WTC11 (cell line): ENCODE data around the gene RFPL3. TPM values are rescaled to one million over a fixed set of nuclear protein-coding genes. Genes with fewer than 3 reads are reported as not detected.
"Not testable (repeated sequence)": the region's sequence is repeated elsewhere in the genome, so short reads cannot be mapped to it uniquely, and the experiment has no call there.

Experiments used
- ATAC-seq: fragments of 200-7000 bp; cut with Tn5 transposase; 2 replicates; pipeline ENCODE4 v1.10.0; 2021; ENCODE audit warnings: mild to moderate bottlenecking, moderate library complexity
- Bru-seq: library from RNA; stranded (reverse); fragments of 400-500 nt; gene quantifications from one replicate; lab custom pipeline; 2021; lab: Mats Ljungman, UMichigan
- CTCF ChIA-PET: fragments of 300-600 bp; sonication (Branson Sonifier 250); formaldehyde crosslinking; loops from one replicate; lab custom pipeline; 2021; ENCODE audit warnings: antibody characterized with exemption; lab: Charles Lee
- POLR2A ChIA-PET: fragments of 350-600 bp; sonication (Branson Sonifier 250); formaldehyde crosslinking; loops from one replicate; lab custom pipeline; 2021; ENCODE audit warnings: antibody characterized with exemption; lab: Charles Lee
- DNase-seq: peaks from one replicate; pipeline ENCODE4 v3.0.0; 2021; ENCODE audit warnings: low spot score
- H3K27ac Mint-ChIP-seq: 2 replicates; pipeline ENCODE4 v1.8.0; 2021; ENCODE audit warnings: mixed read lengths
- H3K27me3 Mint-ChIP-seq: 2 replicates; pipeline ENCODE4 v1.8.0; 2021; ENCODE audit warnings: low read depth, mild to moderate bottlenecking, moderate library complexity, mixed read lengths
- H3K36me3 Mint-ChIP-seq: 2 replicates; pipeline ENCODE4 v1.8.0; 2021; ENCODE audit warnings: mixed read lengths
- H3K4me1 Mint-ChIP-seq: 2 replicates; pipeline ENCODE4 v1.8.0; 2022; ENCODE audit warnings: mixed read lengths
- H3K4me3 Mint-ChIP-seq: 2 replicates; pipeline ENCODE4 v1.8.0; 2021; ENCODE audit warnings: mild to moderate bottlenecking, moderate library complexity, mixed read lengths
- H3K9me3 Mint-ChIP-seq: 2 replicates; pipeline ENCODE4 v1.8.0; 2021; ENCODE audit warnings: mixed read lengths
- ARID4B ChIP-seq: sonication (generic); formaldehyde crosslinking; IDR thresholded peaks from 2 replicates; pipeline ENCODE4 v1.8.0; 2023; ENCODE audit warnings: missing genetic modification reagents, mild to moderate bottlenecking, borderline replicate concordance
- ATF2 ChIP-seq: sonication (generic); formaldehyde crosslinking; IDR thresholded peaks from 2 replicates; pipeline ENCODE4 v1.8.1; 2022; ENCODE audit warnings: low read depth, missing genetic modification reagents, borderline replicate concordance
- CREB1 ChIP-seq: sonication (generic); formaldehyde crosslinking; IDR thresholded peaks from 2 replicates; pipeline ENCODE4 v1.8.0; 2023; ENCODE audit warnings: mild to moderate bottlenecking, missing genetic modification reagents
- CTCF ChIP-seq: fragments of 200-600 bp; IDR thresholded peaks from 2 replicates; pipeline ENCODE4 v1.8.0; 2022; ENCODE audit warnings: antibody characterized with exemption
- ERG ChIP-seq: fragments of 250-450 bp; sonication (Bioruptor Pico); IDR thresholded peaks from 2 replicates; pipeline ENCODE4 v1.8.0; 2021; ENCODE audit warnings: mild to moderate bottlenecking
- JUN ChIP-seq: sonication (generic); formaldehyde crosslinking; IDR thresholded peaks from 2 replicates; pipeline ENCODE4 v1.8.0; 2023; ENCODE audit warnings: mild to moderate bottlenecking, missing genetic modification reagents
- KAT7 ChIP-seq: sonication (generic); formaldehyde crosslinking; IDR thresholded peaks from 2 replicates; pipeline ENCODE4 v1.8.1; 2023; ENCODE audit warnings: missing genetic modification reagents, mild to moderate bottlenecking, borderline replicate concordance
- MYBL2 ChIP-seq: sonication (generic); formaldehyde crosslinking; IDR thresholded peaks from 2 replicates; pipeline ENCODE4 v1.8.1; 2023; ENCODE audit warnings: mild to moderate bottlenecking, moderate library complexity, missing genetic modification reagents
- TCF7 ChIP-seq: sonication (generic); formaldehyde crosslinking; IDR thresholded peaks from 2 replicates; pipeline ENCODE4 v1.8.0; 2022; ENCODE audit warnings: mild to moderate bottlenecking, low read depth, missing genetic modification reagents, moderate library complexity
- ZMAT4 ChIP-seq: fragments of 250-450 bp; sonication (Bioruptor Pico); IDR thresholded peaks from 2 replicates; pipeline ENCODE4 v1.9.0; 2021; ENCODE audit warnings: mild to moderate bottlenecking
- ZNF121 ChIP-seq: sonication (generic); formaldehyde crosslinking; IDR thresholded peaks from 2 replicates; pipeline ENCODE4 v1.8.0; 2023; ENCODE audit warnings: missing genetic modification reagents
- ZNF281 ChIP-seq: sonication (generic); formaldehyde crosslinking; IDR thresholded peaks from 2 replicates; pipeline ENCODE4 v1.8.0; 2023; ENCODE audit warnings: mild to moderate bottlenecking, missing genetic modification reagents
- long read RNA-seq, 3 experiments: library from RNA in 1 of 3; library from capped mRNA in 1 of 3; library from polyadenylated mRNA in 1 of 3; unstranded in 2 of 3; stranded (forward) in 1 of 3; transcript quantifications; one replicate each; pipeline ENCODE4 v2.0.0, GENCODE V29; 2021
- total RNA-seq: library from RNA; stranded (reverse); gene quantifications from 3 replicates; pipeline ENCODE4 v1.2.3, GENCODE V29; 2021

Gene RFPL3
- total RNA-seq = 0.16 TPM in 1 of 3 replicates, not detected in the others
- not detected for Bru-seq, nascent RNA
- long read RNA-seq, experiment 1 = 0 reads
- long read RNA-seq, experiment 2 = 0 reads
- long read RNA-seq, experiment 3 = 0 reads

- ATAC-seq, H3K27me3 Mint-ChIP-seq, H3K9me3 Mint-ChIP-seq, DNase-seq, CTCF ChIA-PET, H3K4me3 Mint-ChIP-seq, H3K36me3 Mint-ChIP-seq, H3K27ac Mint-ChIP-seq: not testable (repeated sequence)
- peaks cover 28% of the 10 kb centered on the region for H3K4me1 Mint-ChIP-seq
- POLR2A ChIA-PET = interaction anchor here (0.6 kb wide), 1 partner anchor 50 kb away, joined by 3 read pairs; no protein-coding TSS in a partner anchor
Measured at GRCh38 chr22:32357567-32357966, at the start of gene RFPL3. TSS of gene RFPL3 (plus strand) at chr22:32357867. CDS start at chr22:32358072, 205 bp downstream.

- POLR2A ChIA-PET = no interaction called here
- no peaks in the 10 kb centered on the region for H3K36me3 Mint-ChIP-seq
- H3K4me3 Mint-ChIP-seq = no peak overlapping the region
- H3K4me1 Mint-ChIP-seq = no peaks in the 10 kb centered on the region; the same call in 1 of the 2 replicates
- DNase-seq (no peak), ATAC-seq (no peak)
- no peak overlapping the region for H3K27ac Mint-ChIP-seq
- TF ChIP-seq ZMAT4 (CRISPR knock-in tag) = no peak
- no peak for TF ChIP-seq CTCF
- TF ChIP-seq ATF2 (CRISPR knock-in tag) = no peak
- no peak for TF ChIP-seq ZNF121
- no peak for TF ChIP-seq JUN (CRISPR knock-in tag)
- TF ChIP-seq CREB1 (CRISPR knock-in tag) = no peak
- CTCF ChIA-PET = interaction anchor here (1.3 kb wide), 1 partner anchor 42 kb away, joined by 3 read pairs; no protein-coding TSS in a partner anchor
- no peaks in the 10 kb centered on the region for H3K27me3 Mint-ChIP-seq
- no peaks in the 10 kb centered on the region for H3K9me3 Mint-ChIP-seq
Measured at GRCh38 chr22:32308191-32308590, 49.5 kb upstream of the RFPL3 start.

- no peaks in the 10 kb centered on the region for H3K27me3 Mint-ChIP-seq
- no peaks in the 10 kb centered on the region for H3K9me3 Mint-ChIP-seq
- TF ChIP-seq ARID4B (no peak), TCF7 (CRISPR knock-in tag) (no peak), KAT7 (CRISPR knock-in tag) (no peak), ZNF281 (CRISPR knock-in tag) (no peak), ERG (no peak), MYBL2 (no peak)
- TF ChIP-seq, all 79 proteins: peak for 0
- Mint-ChIP-seq H3K4me1 (no peaks in the 10 kb centered on the region; the same call in 1 of the 2 replicates), H3K27ac (no peak overlapping the region), H3K36me3 (no peaks in the 10 kb centered on the region), H3K4me3 (no peak overlapping the region)
- ATAC-seq = no peak
- ChIA-PET POLR2A (no interaction called here), CTCF (interaction anchor here (1.3 to 1.4 kb wide), 2 partner anchors 43 kb away, joined by 3 to 4 read pairs; no protein-coding TSS in a partner anchor)
- DNase-seq = no peak
Measured at GRCh38 chr22:32308934-32309333, 48.7 kb upstream of the RFPL3 start.
